ENCODE data around the gene MOAP1.
"Not testable (repeated sequence)": the region's sequence is repeated elsewhere in the genome, so short reads cannot be mapped to it uniquely, and the experiment has no call there.

MOAP1 gene

DNA sequence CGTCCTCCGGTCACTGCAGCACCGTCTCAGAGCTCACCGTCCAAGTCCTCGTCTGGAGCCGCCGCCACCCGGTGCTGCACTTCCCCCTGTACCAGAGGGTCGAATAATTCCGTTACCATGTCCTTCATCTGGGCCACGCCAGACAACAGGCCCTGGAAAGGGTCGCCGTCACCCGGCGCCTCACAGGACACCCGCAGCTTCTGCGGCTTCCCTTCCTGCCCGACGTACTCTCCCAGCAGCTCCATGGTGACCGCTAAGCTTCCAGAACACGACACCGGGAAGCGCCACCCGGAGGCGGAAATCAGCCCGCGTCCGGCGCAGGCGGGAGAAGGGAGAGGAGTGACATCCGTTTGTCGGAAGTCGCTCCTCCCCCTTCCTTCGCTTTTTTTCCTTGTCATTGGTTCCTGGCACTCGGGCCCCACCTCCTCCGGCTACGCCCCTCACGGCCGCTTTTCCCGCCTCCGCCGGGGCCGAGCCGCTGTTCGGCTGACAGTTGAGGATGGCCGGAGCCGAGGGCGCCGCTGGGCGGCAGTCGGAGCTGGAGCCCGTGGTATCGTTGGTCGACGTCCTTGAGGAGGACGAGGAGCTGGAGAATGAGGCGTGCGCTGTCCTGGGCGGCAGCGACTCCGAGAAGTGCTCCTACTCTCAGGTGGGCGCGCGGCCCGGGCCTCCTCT lies 22.2 kb upstream of the MOAP1 start, which contains the start of the genes GON7 and UBR7:
GON7 (minus strand) TSS at position 273 of the 675 bp plus-strand sequence; CDS start at position 245, 28 bp downstream.
UBR7 (plus strand) TSS at position 464 of the 675 bp plus-strand sequence; CDS start at position 500, 36 bp downstream.
- Histone ChIP-seq H3K36me3 (ENCODE audit: insufficient read depth, low read length) (peaks cover 13% of the 10 kb centered on the region), H2AFZ (ENCODE audit: low read depth, low read length) (peak within 1 kb of the TSS; percentile 73), H3K9me3 (ENCODE audit: low read length) (no peaks in the 10 kb centered on the region), H3K27me3 (ENCODE audit: insufficient read depth, low read length) (no peaks in the 10 kb centered on the region), H3K4me1 (ENCODE audit: insufficient read depth, low read length) (peaks cover 18% of the 10 kb centered on the region), H3K4me3 (ENCODE audit: low read length) (peak within 1 kb of the TSS; percentile 91)

DNA sequence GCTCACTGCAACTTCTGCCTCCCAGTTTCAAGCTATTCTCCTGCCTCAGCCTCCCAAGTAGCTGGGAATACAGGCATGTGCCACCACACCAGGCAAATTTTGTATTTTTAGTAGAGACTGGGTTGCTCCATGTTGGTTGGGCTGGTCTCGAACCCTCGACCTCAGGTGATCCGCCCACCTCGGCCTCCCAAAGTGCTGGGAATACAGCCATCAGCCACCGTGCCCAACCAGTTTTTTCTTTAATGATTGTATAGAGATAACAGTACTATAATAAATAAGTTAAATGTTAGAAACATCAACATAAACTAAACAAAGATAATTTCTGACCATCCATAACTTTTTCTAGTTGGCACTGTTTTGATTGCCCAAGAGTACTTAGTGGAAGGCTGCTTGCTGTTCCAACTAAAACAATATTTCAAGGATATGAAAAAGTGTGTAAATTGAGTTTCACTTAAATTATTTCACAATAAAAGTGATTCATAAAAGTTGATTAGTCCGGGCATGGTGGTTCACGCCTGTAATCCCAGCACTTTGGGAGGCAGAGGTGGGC lies 16.5 kb upstream of the MOAP1 start:
- Histone ChIP-seq H3K36me3 (ENCODE audit: insufficient read depth, low read length) (peaks cover 2% of the 10 kb centered on the region), H3K27me3 (ENCODE audit: insufficient read depth, low read length) (no peaks in the 10 kb centered on the region), H2AFZ (ENCODE audit: low read depth, low read length) (no peak overlapping the region), H3K9me3 (ENCODE audit: low read length) (no peaks in the 10 kb centered on the region), H3K4me3 (ENCODE audit: low read length) (no peak overlapping the region), H3K4me1 (ENCODE audit: insufficient read depth, low read length) (peaks cover 5% of the 10 kb centered on the region)

DNA sequence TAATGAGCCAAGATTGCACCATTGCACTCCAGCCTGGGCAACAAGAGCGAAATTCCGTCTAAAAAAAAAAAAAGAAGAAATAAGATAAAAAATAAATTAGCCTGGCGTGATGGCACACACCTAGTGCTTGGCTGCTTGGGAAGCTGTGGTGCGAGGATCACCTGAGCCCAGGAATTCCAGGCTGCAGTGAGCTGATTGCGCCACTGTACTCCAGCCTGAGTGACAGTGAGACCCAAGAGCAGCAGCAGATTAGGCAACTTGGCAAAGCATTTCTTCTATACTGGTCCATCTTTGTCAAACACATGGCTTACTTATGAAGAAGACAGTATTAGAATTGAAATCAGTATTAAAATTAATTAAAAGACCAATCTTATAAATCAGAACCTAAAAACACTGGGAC lies 15.9 kb upstream of the MOAP1 start:
- Histone ChIP-seq H3K27me3 (ENCODE audit: insufficient read depth, low read length) (no peaks in the 10 kb centered on the region), H2AFZ (ENCODE audit: low read depth, low read length) (no peak overlapping the region), H3K4me1 (ENCODE audit: insufficient read depth, low read length) (peaks cover 1% of the 10 kb centered on the region), H3K36me3 (ENCODE audit: insufficient read depth, low read length) (peaks cover 2% of the 10 kb centered on the region), H3K9me3 (ENCODE audit: low read length) (no peaks in the 10 kb centered on the region), H3K4me3 (ENCODE audit: low read length) (no peak overlapping the region)

DNA sequence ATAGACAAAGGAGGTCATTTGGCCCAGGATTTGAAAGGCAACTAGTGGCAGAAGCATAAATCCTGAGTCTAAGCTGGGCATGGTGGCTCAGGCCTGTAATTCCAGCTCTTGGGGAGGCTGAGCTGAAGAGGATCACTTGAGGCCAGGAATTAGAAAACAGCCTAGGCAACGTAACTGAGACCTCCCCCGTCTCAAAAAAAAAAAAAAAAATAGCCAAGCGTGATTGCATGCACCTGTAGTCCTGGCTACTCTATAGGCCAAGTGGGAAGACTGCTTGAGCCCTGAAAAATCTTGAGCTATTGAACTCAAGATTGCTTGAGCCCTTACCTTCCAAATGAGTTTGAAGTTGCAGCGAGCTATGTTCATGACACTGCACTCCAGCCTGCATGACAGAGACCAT lies 14.3 kb upstream of the MOAP1 start:
- Histone ChIP-seq H3K4me3 (ENCODE audit: low read length) (no peak overlapping the region), H3K9me3 (ENCODE audit: low read length) (no peaks in the 10 kb centered on the region), H3K4me1 (ENCODE audit: insufficient read depth, low read length) (no peaks in the 10 kb centered on the region), H3K27me3 (ENCODE audit: insufficient read depth, low read length) (no peaks in the 10 kb centered on the region), H3K36me3 (ENCODE audit: insufficient read depth, low read length) (no peaks in the 10 kb centered on the region), H2AFZ (ENCODE audit: low read depth, low read length) (no peak overlapping the region)

DNA sequence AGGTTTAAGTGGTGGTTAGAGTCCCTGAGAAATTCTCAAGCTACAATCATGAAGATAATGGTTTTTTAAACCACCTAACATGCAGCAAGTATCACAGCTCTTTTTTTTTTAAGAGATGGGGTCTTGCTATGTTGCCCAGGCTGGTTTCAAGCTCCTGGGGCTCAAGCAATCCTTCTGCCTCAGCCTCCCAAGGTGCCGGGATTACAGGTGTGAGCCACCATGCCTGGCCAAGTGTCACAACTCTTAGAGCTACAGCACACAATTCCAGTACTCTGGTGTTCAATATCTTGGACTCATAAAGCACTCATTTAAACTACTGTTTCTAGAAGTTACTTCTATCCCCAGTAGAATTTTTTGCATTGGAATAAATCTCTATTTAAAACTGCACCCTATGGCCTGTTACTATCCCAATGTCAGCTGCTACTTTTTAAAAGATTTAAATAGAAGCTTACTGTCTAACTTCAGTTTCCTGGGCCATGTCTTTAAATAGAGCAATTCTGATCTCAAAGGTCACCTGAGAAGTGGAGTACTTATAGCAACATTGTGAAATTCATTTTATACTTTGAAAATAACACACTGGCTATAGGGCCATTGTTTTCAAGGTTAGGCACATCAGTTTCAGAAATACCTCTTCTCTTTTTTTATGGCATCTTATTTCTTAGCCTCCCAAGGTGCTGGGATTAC lies 10.8 kb upstream of the MOAP1 start:
- Histone ChIP-seq H3K4me3 (ENCODE audit: low read length) (no peak overlapping the region), H2AFZ (ENCODE audit: low read depth, low read length) (no peak overlapping the region), H3K36me3 (ENCODE audit: insufficient read depth, low read length) (peaks cover 2% of the 10 kb centered on the region), H3K9me3 (ENCODE audit: low read length) (no peaks in the 10 kb centered on the region), H3K27me3 (ENCODE audit: insufficient read depth, low read length) (no peaks in the 10 kb centered on the region), H3K4me1 (ENCODE audit: insufficient read depth, low read length) (no peaks in the 10 kb centered on the region)

DNA sequence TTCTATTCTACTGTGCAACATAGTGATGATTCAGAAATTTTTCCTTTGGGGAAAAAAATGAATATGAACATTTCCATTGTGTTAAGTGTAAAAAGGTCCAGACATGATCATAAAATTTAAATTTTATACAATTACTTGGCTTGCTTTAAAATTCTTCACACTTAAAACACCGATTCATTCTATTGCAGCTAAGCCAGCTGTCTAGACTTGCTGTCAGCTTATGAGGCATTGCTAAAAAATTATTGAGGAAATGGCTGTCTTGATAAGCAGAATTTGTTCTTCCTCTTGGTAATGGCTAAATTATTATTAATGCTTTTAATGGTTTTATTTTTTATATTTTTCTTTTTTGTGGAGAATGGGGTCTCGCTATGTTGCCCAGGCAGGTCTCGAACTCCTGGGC lies 2.3 kb upstream of the MOAP1 start:
- peaks cover 12% of the 10 kb centered on the region for H3K4me1 ChIP-seq (ENCODE audit: insufficient read depth, low read length)
- peaks cover 16% of the 10 kb centered on the region for H3K36me3 ChIP-seq (ENCODE audit: insufficient read depth, low read length)
- no peaks in the 10 kb centered on the region for H3K27me3 ChIP-seq (ENCODE audit: insufficient read depth, low read length)
- no peak overlapping the region for H2AFZ ChIP-seq (ENCODE audit: low read depth, low read length)
- no peak overlapping the region for H3K4me3 ChIP-seq (ENCODE audit: low read length)
- H3K9me3 ChIP-seq (ENCODE audit: low read length): no peaks in the 10 kb centered on the region

DNA sequence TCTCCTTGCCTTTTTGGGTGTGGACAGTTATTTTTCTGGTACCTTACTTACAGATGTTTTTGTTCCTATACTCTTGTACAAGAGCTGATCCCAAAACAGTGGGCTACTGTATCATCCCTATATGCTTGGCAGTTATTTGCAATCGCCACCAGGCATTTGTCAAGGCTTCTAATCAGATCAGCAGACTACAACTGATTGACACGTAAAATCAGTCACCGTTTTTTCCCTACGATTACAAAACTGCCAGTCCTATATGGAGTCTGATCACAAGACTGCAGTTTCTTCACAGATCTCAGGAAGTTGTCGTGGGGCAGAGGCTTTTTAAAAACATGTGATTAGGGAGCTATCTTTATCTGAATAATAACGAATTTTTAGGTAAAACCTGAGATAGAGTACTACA lies 1.8 kb upstream of the MOAP1 start:
- Histone ChIP-seq H3K27me3 (ENCODE audit: insufficient read depth, low read length) (no peaks in the 10 kb centered on the region), H3K9me3 (ENCODE audit: low read length) (no peaks in the 10 kb centered on the region), H3K36me3 (ENCODE audit: insufficient read depth, low read length) (peaks cover 17% of the 10 kb centered on the region), H3K4me3 (ENCODE audit: low read length) (no peak overlapping the region), H2AFZ (ENCODE audit: low read depth, low read length) (no peak overlapping the region), H3K4me1 (ENCODE audit: insufficient read depth, low read length) (peaks cover 12% of the 10 kb centered on the region)

DNA sequence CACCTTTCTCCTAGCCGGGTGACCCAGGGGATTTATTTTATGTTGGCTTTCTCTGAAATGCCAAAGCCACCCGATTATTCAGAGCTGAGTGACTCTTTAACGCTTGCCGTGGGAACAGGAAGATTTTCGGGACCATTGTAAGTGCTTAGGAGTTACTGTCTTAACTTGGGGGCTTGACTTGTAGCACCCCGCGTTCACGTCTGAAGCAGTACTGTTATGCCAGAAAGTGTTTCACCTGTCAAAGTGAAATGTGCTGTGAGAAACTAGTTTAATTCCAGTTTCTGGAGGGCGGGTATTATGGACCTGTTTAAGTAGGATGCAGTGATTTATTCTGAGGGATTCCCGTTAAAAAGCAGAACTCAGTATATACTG lies 638 bp upstream of the MOAP1 start:
- no peaks in the 10 kb centered on the region for H3K9me3 ChIP-seq (ENCODE audit: low read length)
- peaks cover 12% of the 10 kb centered on the region for H3K4me1 ChIP-seq (ENCODE audit: insufficient read depth, low read length)
- no peaks in the 10 kb centered on the region for H3K27me3 ChIP-seq (ENCODE audit: insufficient read depth, low read length)
- peak overlapping the region; percentile 100 for H3K4me3 ChIP-seq (ENCODE audit: low read length)
- peaks cover 17% of the 10 kb centered on the region for H3K36me3 ChIP-seq (ENCODE audit: insufficient read depth, low read length)
- peak overlapping the region; percentile 92 for H2AFZ ChIP-seq (ENCODE audit: low read depth, low read length)

DNA sequence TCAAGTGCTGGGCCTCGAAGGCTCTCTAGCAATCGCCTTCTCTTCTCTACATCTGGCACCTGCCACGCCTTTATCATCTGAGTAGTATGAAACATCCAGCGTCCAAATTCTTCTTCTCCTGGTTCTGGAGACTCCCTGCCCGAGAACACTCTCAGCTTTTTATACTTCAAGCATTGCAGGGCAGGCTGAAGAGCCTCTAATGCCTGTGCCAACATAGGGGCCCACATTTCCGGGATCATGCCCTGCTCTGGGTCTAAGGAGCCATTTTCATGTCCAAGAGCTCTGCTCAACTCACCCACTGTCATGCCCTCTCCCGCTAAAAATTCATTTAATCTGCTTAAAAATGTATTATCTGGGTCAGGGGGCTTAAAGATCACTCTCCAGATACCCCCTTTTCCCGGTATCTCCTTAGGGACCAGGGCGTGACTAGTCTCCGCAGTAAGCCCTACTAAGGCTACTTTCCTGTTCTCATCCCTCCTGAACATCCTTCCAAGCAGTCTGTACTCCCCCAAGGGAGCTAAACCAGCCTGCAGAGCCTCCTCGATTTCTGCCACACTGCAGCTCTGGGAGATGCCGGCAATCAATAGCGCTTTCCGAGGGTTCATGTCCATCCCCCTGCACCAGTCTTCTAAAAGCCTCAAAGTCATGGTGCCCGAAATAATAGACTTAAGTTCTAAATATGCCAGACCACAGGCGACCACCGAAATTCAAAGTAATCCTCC lies 940 bp downstream of the MOAP1 start:
- H3K36me3 ChIP-seq (ENCODE audit: insufficient read depth, low read length): peaks cover 15% of the 10 kb centered on the region
- H3K9me3 ChIP-seq (ENCODE audit: low read length): no peaks in the 10 kb centered on the region
- H3K27me3 ChIP-seq (ENCODE audit: insufficient read depth, low read length): no peaks in the 10 kb centered on the region
- peak overlapping the region; percentile 91 for H2AFZ ChIP-seq (ENCODE audit: low read depth, low read length)
- peaks cover 12% of the 10 kb centered on the region for H3K4me1 ChIP-seq (ENCODE audit: insufficient read depth, low read length)
- H3K4me3 ChIP-seq (ENCODE audit: low read length): peak overlapping the region; percentile 100

DNA sequence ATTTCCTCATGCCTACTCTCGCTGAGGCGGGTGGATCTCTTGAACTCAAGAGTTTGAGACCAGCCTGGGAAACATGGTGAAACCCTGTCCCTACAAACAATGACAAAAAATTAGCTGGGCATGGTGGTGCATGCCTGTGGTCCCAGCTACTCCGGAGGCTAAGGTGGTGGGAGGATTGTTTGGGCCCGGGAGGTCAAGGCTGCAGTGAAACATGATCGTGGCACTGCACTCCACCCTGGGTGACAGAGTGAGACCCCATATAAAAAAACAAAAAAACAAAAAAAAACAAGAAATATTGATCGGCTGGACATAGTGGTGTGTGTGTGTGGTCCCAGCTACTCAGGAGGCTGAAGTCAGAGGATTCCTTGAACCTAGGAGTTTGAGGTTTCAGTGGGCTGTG lies 9.2 kb downstream of the MOAP1 start:
- Histone ChIP-seq H2AFZ (ENCODE audit: low read depth, low read length) (no peak overlapping the region), H3K36me3 (ENCODE audit: insufficient read depth, low read length) (no peaks in the 10 kb centered on the region), H3K27me3 (ENCODE audit: insufficient read depth, low read length) (no peaks in the 10 kb centered on the region), H3K4me3 (ENCODE audit: low read length) (no peak overlapping the region), H3K4me1 (ENCODE audit: insufficient read depth, low read length) (peaks cover 3% of the 10 kb centered on the region), H3K9me3 (ENCODE audit: low read length) (no peaks in the 10 kb centered on the region)

DNA sequence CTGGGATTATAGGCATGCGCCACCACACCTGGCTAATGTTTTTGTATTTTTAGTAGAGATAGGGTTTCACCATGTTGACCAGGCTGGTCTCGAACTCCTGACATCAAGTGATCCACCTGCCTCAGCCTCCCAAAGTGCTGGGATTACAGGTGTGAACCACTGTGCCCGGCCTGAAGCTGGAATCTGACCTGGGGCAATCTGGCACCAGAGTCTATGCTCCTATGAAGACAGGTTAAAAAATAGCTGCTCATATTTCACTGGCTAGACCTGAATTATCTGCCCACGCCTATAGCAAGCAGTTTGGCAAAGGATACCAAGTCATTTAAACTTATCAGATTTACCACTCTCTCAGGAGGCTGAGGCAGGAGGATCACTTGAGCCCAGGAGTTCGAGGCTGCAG lies 10.0 kb downstream of the MOAP1 start:
- H3K27me3 ChIP-seq (ENCODE audit: insufficient read depth, low read length); H2AFZ ChIP-seq (ENCODE audit: low read depth, low read length); H3K9me3 ChIP-seq (ENCODE audit: low read length); H3K4me3 ChIP-seq (ENCODE audit: low read length); H3K4me1 ChIP-seq (ENCODE audit: insufficient read depth, low read length); H3K36me3 ChIP-seq (ENCODE audit: insufficient read depth, low read length): not testable (repeated sequence)

DNA sequence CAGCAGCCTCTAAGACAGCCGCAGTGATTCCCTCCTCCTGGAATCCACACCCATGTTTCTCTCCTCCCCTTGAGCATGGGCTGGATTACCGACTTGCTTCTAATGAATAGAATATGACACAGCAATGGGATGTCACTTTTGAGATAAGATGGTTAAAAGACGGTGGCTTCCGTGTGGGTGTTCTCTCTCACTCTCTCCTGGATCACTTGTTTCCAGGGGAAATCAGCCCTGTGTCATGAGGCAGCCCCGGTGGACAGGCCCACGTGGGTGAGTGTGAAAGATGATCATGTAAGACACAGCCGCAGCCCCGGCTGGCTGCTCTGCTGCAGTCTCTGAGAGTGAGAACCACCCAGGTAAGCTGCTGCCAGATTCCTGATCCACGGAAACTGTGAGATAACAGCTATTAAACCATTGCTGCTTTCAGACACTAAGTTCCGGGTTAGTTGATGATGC lies 10.7 kb downstream of the MOAP1 start:
- Histone ChIP-seq H3K27me3 (ENCODE audit: insufficient read depth, low read length) (no peaks in the 10 kb centered on the region), H3K9me3 (ENCODE audit: low read length) (no peaks in the 10 kb centered on the region), H2AFZ (ENCODE audit: low read depth, low read length) (no peak overlapping the region), H3K36me3 (ENCODE audit: insufficient read depth, low read length) (no peaks in the 10 kb centered on the region), H3K4me1 (ENCODE audit: insufficient read depth, low read length) (peaks cover 3% of the 10 kb centered on the region), H3K4me3 (ENCODE audit: low read length) (no peak overlapping the region)

DNA sequence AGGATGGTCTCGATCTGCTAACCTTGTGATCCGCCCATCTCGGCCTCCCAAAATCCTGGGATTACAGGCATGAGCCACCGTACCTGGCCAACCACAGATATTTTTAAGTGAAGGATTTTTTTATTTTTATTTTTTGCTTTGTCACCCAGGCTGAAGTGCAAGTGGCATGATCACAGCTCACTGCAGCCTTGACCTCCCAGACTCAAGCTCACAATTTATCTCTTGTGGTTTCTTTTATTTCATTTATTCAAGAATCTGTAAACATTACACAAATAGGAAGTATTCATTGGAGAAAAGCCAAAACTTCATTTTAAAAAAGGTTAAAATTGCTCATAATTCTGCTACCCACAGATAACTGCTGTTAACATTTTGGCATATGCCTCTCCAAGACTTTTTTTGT lies 13.3 kb downstream of the MOAP1 start:
- Histone ChIP-seq H2AFZ (ENCODE audit: low read depth, low read length) (no peak overlapping the region), H3K4me3 (ENCODE audit: low read length) (no peak overlapping the region), H3K9me3 (ENCODE audit: low read length) (no peaks in the 10 kb centered on the region), H3K4me1 (ENCODE audit: insufficient read depth, low read length) (peaks cover 3% of the 10 kb centered on the region), H3K36me3 (ENCODE audit: insufficient read depth, low read length) (no peaks in the 10 kb centered on the region), H3K27me3 (ENCODE audit: insufficient read depth, low read length) (no peaks in the 10 kb centered on the region)
